Measurements from ENCODE around the gene BBIP1.

DNA sequence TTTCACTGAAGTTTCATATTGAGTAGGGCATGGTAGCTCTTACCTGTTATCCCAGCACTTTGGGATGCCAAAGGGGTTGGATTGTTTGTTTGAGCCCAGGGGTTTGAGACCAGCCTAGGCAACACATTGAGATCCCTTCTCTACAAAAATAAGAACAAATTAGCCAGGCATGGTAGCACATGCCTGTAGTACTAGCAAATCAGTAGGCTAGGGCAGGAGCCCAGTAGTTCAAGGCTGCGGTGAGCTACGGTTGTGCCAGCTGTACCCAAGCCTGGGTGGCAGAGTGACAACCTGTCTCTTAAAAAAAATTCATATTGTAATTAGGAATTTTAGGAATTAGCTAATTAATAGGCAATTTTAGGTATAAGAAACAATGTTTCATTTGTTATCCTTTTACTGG, 18.0 kb downstream of the BBIP1 start:
- TF ChIP-seq, protein P1, sequence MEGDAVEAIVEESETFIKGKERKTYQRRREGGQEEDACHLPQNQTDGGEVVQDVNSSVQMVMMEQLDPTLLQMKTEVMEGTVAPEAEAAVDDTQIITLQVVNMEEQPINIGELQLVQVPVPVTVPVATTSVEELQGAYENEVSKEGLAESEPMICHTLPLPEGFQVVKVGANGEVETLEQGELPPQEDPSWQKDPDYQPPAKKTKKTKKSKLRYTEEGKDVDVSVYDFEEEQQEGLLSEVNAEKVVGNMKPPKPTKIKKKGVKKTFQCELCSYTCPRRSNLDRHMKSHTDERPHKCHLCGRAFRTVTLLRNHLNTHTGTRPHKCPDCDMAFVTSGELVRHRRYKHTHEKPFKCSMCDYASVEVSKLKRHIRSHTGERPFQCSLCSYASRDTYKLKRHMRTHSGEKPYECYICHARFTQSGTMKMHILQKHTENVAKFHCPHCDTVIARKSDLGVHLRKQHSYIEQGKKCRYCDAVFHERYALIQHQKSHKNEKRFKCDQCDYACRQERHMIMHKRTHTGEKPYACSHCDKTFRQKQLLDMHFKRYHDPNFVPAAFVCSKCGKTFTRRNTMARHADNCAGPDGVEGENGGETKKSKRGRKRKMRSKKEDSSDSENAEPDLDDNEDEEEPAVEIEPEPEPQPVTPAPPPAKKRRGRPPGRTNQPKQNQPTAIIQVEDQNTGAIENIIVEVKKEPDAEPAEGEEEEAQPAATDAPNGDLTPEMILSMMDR (IDR thresholded peaks at IDR 0.05; ENCODE audit: extremely low read depth in 1 of 2, insufficient read depth in 1 of 2, low read depth in 1 of 2, low read length in 2 of 2): no peak
- TF ChIP-seq EZH2 (IDR thresholded peaks at IDR 0.05; ENCODE audit: borderline replicate concordance, low read depth, low read length, severe bottlenecking) (no peak), POLR2A (IDR thresholded peaks at IDR 0.05; ENCODE audit: low read depth, low read length) (no peak), FOS (IDR thresholded peaks at IDR 0.05; ENCODE audit: borderline replicate concordance, insufficient read depth, low read length) (no peak)
- TF ChIP-seq, protein P2, sequence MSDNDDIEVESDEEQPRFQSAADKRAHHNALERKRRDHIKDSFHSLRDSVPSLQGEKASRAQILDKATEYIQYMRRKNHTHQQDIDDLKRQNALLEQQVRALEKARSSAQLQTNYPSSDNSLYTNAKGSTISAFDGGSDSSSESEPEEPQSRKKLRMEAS (IDR thresholded peaks at IDR 0.05; ENCODE audit: insufficient read depth, insufficient read length): no peak

Measured in endothelial cell of umbilical vein (primary cell).